HCT116 (cell line): ENCODE data around the gene ESPL1. TPM values are rescaled to one million over a fixed set of nuclear protein-coding genes. Genes with fewer than 3 reads are reported as not detected.

Source experiments
- ATAC-seq: fragments of 200-7000 bp; cut with Tn5 transposase; 2 replicates; pipeline ENCODE4 v1.9.1; 2020; ENCODE audit warnings: mild to moderate bottlenecking, moderate library complexity
- BruUV-seq: library from RNA; stranded (reverse); fragments of 400-500 nt; replicated peaks from 2 replicates; lab custom pipeline; 2021; lab: Mats Ljungman, UMichigan
- CTCF ChIA-PET: fragments of 300-600 bp; sonication (Branson Sonifier 250); formaldehyde crosslinking; loops from one replicate; lab custom pipeline; 2021; ENCODE audit warnings: antibody characterized with exemption; lab: Charles Lee
- POLR2A ChIA-PET: fragments of 300-600, 350-600 bp; sonication (Branson Sonifier 250); formaldehyde crosslinking; loops from one replicate; lab custom pipeline; 2021; ENCODE audit warnings: antibody characterized with exemption; lab: Charles Lee
- RAD21 ChIA-PET, 2 experiments: fragments of 300-600 bp; sonication (Branson Sonifier 250); formaldehyde crosslinking; loops; one replicate each; lab custom pipeline; 2023; ENCODE audit warnings: low total read pairs in 2 of 2; ENCODE audit not compliant: uncharacterized antibody in 2 of 2, unreplicated experiment in 2 of 2, low non-redundant PET in 1 of 2; lab: Charles Lee
- DNase-seq: peaks from one replicate; pipeline ENCODE4 v3.0.0-alpha.2; 2010; ENCODE audit warnings: low read depth, low spot score
- H2AFZ ChIP-seq: fragments of 200-600 bp; shearing (Covaris generic), sonication (generic); 2 replicates; pipeline ENCODE4 v1.6.1; 2017; ENCODE audit warnings: low read depth, mixed run types, mixed read lengths, antibody characterized with exemption, low read length; ENCODE audit not compliant: poor library complexity, severe bottlenecking
- H3K27ac ChIP-seq: 2 replicates; pipeline ENCODE4 v1.5.1; 2012; ENCODE audit warnings: low read depth, low read length
- H3K27me3 ChIP-seq: fragments of 200-600 bp; sonication (generic); 2 replicates; pipeline ENCODE4 v1.6.1; 2016; ENCODE audit warnings: mixed run types, low read length, mixed read lengths; ENCODE audit not compliant: insufficient read depth
- H3K36me3 ChIP-seq, 2 experiments: fragments of 200-500 bp in 1 of 2; fragments of 200-600 bp in 1 of 2; sonication (Bioruptor generic) in 1 of 2; sonication (generic) in 1 of 2; 2 replicates each; pipeline versions ENCODE4 v1.5.1 to v1.6.1; 2014 to 2016; ENCODE audit warnings: low read length in 2 of 2, inconsistent platforms in 1 of 2, mixed read lengths in 1 of 2, mixed run types in 1 of 2; ENCODE audit not compliant: insufficient read depth in 2 of 2, control insufficient read depth in 1 of 2
- H3K4me1 ChIP-seq, 2 experiments: fragments of 200-600 bp in 1 of 2; sonication (generic) in 1 of 2; 2 replicates each; pipeline versions ENCODE4 v1.5.1 to v1.6.1; 2012 to 2017; ENCODE audit warnings: low read length in 2 of 2, inconsistent platforms in 1 of 2, mild to moderate bottlenecking in 1 of 2, mixed read lengths in 1 of 2, mixed run types in 1 of 2, moderate library complexity in 1 of 2; ENCODE audit not compliant: insufficient read depth in 2 of 2, control insufficient read depth in 1 of 2
- H3K4me2 ChIP-seq: fragments of 200-600 bp; sonication (generic); 2 replicates; pipeline ENCODE4 v1.6.1; 2017; ENCODE audit warnings: mixed run types, low read length, mixed read lengths
- H3K4me3 ChIP-seq, 2 experiments: fragments of 200-600 bp in 1 of 2; sonication (generic) in 1 of 2; replicated peaks in 1 of 2; 2 replicates each; pipeline ENCODE4 v1.5.1; 2011 to 2016; ENCODE audit warnings: low read length in 2 of 2, control low read depth in 1 of 2, low read depth in 1 of 2, mild to moderate bottlenecking in 1 of 2, mixed read lengths in 1 of 2, mixed run types in 1 of 2
- H3K79me2 ChIP-seq: fragments of 200-600 bp; sonication (generic); 2 replicates; pipeline ENCODE4 v1.6.1; 2017; ENCODE audit warnings: mild to moderate bottlenecking, mixed run types, low read length, moderate library complexity, mixed read lengths; ENCODE audit not compliant: insufficient read depth
- H3K9ac ChIP-seq: fragments of 200-600 bp; sonication (generic); 2 replicates; pipeline ENCODE4 v1.6.1; 2016; ENCODE audit warnings: low read length, mixed read lengths
- H3K9me2 ChIP-seq: fragments of 200-600 bp; sonication (generic), shearing (Covaris generic); 2 replicates; pipeline ENCODE4 v1.6.1; 2017; ENCODE audit warnings: mixed run types, mild to moderate bottlenecking, moderate library complexity; ENCODE audit not compliant: insufficient read depth
- H3K9me3 ChIP-seq, 2 experiments: fragments of 200-500 bp in 1 of 2; fragments of 200-600 bp in 1 of 2; sonication (Bioruptor generic) in 1 of 2; sonication (generic) in 1 of 2; 2 replicates each; pipeline ENCODE4 v1.6.1; 2014 to 2017; ENCODE audit warnings: low read length in 2 of 2, mixed read lengths in 2 of 2, inconsistent platforms in 1 of 2, low read depth in 1 of 2, mild to moderate bottlenecking in 1 of 2, mixed run types in 1 of 2, moderate library complexity in 1 of 2; ENCODE audit not compliant: control insufficient read depth in 1 of 2, insufficient read depth in 1 of 2
- H4K20me1 ChIP-seq: fragments of 200-600 bp; sonication (generic), shearing (Covaris generic); 2 replicates; pipeline ENCODE4 v1.6.1; 2017; ENCODE audit warnings: mixed run types, mild to moderate bottlenecking, moderate library complexity; ENCODE audit not compliant: insufficient read depth
- CTCF ChIP-seq, 3 experiments: fragments of 200-600 bp in 1 of 3; sonication (generic) in 1 of 3; IDR thresholded peaks in 2 of 3; conservative IDR thresholded peaks in 1 of 3; 2 replicates each; pipeline ENCODE4 v1.5.1; 2012 to 2017; ENCODE audit warnings: low read depth in 2 of 3, low read length in 2 of 3, antibody characterized with exemption in 1 of 3, borderline replicate concordance in 1 of 3, control low read depth in 1 of 3, mild to moderate bottlenecking in 1 of 3, mixed read lengths in 1 of 3, mixed run types in 1 of 3, moderate library complexity in 1 of 3; ENCODE audit not compliant: insufficient read depth in 1 of 3
- ELF1 ChIP-seq: IDR thresholded peaks from 2 replicates; pipeline ENCODE4 v1.6.1; 2012; ENCODE audit warnings: low read depth, borderline replicate concordance
- EZH2 ChIP-seq: fragments of 200-600 bp; sonication (generic); IDR thresholded peaks from 2 replicates; pipeline ENCODE4 v1.6.1; 2017; ENCODE audit warnings: antibody characterized with exemption, mixed run types
- EZH2phosphoT487 ChIP-seq: fragments of 200-600 bp; IDR thresholded peaks from 2 replicates; pipeline ENCODE4 v1.6.1; 2018; ENCODE audit warnings: antibody characterized with exemption, borderline replicate concordance
- SRF ChIP-seq: IDR thresholded peaks from 2 replicates; pipeline ENCODE4 v1.6.1; 2012; ENCODE audit warnings: low read depth
- YY1 ChIP-seq: IDR thresholded peaks from 2 replicates; pipeline ENCODE4 v1.6.1; 2011; ENCODE audit warnings: low read length, low read depth, moderate library complexity, mild to moderate bottlenecking; ENCODE audit not compliant: insufficient replicate concordance; ENCODE audit errors: extremely low read depth
- ZNF274 ChIP-seq: fragments of 200-500 bp; sonication (Bioruptor generic); IDR thresholded peaks from 2 replicates; pipeline ENCODE4 v1.6.1; 2014; ENCODE audit warnings: mild to moderate bottlenecking, low read depth, low read length, inconsistent platforms
- intact Hi-C: fragments of 100-400 bp; cut with micrococcal nuclease; formaldehyde crosslinking; loops from 2 replicates; pipeline ENCODE4 v1.10.0; 2022
- total RNA-seq: library from RNA; stranded (reverse); gene quantifications from one replicate; pipeline ENCODE4 v1.2.1, GENCODE V29; 2021; ENCODE audit not compliant: unreplicated experiment

Gene ESPL1
- total RNA-seq, 1 experiment from 2014 or later, result 50.3 TPM

GRCh38 chr12:53302903-53303302 lies 34.8 kb downstream of the ESPL1 start:
- POLR2A ChIA-PET, result interaction anchor here (1.2 kb wide), 1 partner anchor 18 kb away, joined by 5 read pairs; the partner anchor contains the start of gene AAAS
- Histone ChIP-seq H4K20me1 (no peaks in the 10 kb centered on the region), H3K79me2 (peaks cover 55% of the 10 kb centered on the region), H3K36me3 (peaks cover 32 to 51% of the 10 kb centered on the region in 2 experiments), H3K9ac (no peak overlapping the region), H3K9me2 (no peaks in the 10 kb centered on the region), H3K4me1 (peaks cover 14 to 27% of the 10 kb centered on the region in 2 experiments), H3K27ac (no peak overlapping the region), H3K27me3 (no peaks in the 10 kb centered on the region), H2AFZ (no peak overlapping the region), H3K4me3 (no peak overlapping the region), H3K4me2 (no peak overlapping the region), H3K9me3 (no peaks in the 10 kb centered on the region)
- DNase-seq (no peak), ATAC-seq (no peak)
- no peak for TF ChIP-seq EZH2
- TF ChIP-seq ELF1, result no peak
- TF ChIP-seq ZNF274, result no peak
- no peak for TF ChIP-seq YY1
- RAD21 ChIA-PET, result no interaction called here
- intact Hi-C loops, result no loop called here
- BruUV-seq, result no TSS peak
- CTCF ChIA-PET, result no interaction called here

- Histone ChIP-seq H3K9me3 (no peaks in the 10 kb centered on the region), H3K9me2 (no peaks in the 10 kb centered on the region), H3K79me2 (peaks cover 28% of the 10 kb centered on the region), H3K4me1 (no peaks in the 10 kb centered on the region), H4K20me1 (no peaks in the 10 kb centered on the region), H3K4me3 (no peak overlapping the region), H3K27me3 (no peaks in the 10 kb centered on the region), H3K36me3 (peaks cover 34 to 44% of the 10 kb centered on the region in 2 experiments; a peak in 3 of 4 replicates), H3K4me2 (no peak overlapping the region), H3K9ac (no peak overlapping the region), H2AFZ (no peak overlapping the region), H3K27ac (no peak overlapping the region)
- no peak for DNase-seq
- intact Hi-C loops, result no loop called here
- TF ChIP-seq EZH2phosphoT487, result no peak
- TF ChIP-seq CTCF (IDR thresholded peaks at IDR 0.05 in 2 of 3, conservative IDR thresholded peaks at IDR 0.05 in 1 of 3; ENCODE audit: borderline replicate concordance in 1 of 3, insufficient read depth in 1 of 3, low read depth in 2 of 3, low read length in 2 of 3), result no peak
- no peak for TF ChIP-seq ELF1
- TF ChIP-seq SRF, result no peak
- ChIA-PET POLR2A (no interaction called here), CTCF (no interaction called here), RAD21 (no interaction called here)
- no peak for ATAC-seq
- BruUV-seq, result no TSS peak
These were observed 38.7 kb downstream of the ESPL1 start for GRCh38 chr12:53306826-53307225.
